Naive thymus-derived CD4-positive, alpha-beta T cell (primary cell): ENCODE results near the gene GPR26. TPM values are rescaled to one million over a fixed set of nuclear protein-coding genes. Genes with fewer than 3 reads are reported as not detected.

Experiments used
- ATAC-seq: fragments of 150-1000 bp; cut with Tn5 transposase; 2 replicates; pipeline ENCODE4 v1.10.0; 2021; ENCODE audit warnings: mild to moderate bottlenecking, moderate library complexity
- CTCF ChIA-PET: fragments of 350-600 bp; sonication (Branson Sonifier 250); formaldehyde crosslinking; loops from one replicate; lab custom pipeline; 2021; ENCODE audit warnings: antibody characterized with exemption; lab: Charles Lee
- POLR2A ChIA-PET: fragments of 350-600 bp; sonication (Branson Sonifier 250); formaldehyde crosslinking; loops from one replicate; lab custom pipeline; 2021; ENCODE audit warnings: antibody characterized with exemption, inconsistent platforms; lab: Charles Lee
- DNase-seq, 9 donors: peaks; one replicate each; pipeline versions ENCODE4 v3.0.0 to v3.0.0-alpha.2; 2020 to 2022; ENCODE audit warnings: mixed read lengths in 1 of 9
- H3K27ac ChIP-seq: one replicate; pipeline ENCODE4 v1.7.0; 2013; ENCODE audit warnings: mild to moderate bottlenecking, low read depth, low read length, moderate library complexity
- H3K27me3 ChIP-seq, 2 donors: one replicate each; pipeline ENCODE4 v1.7.0; 2013; ENCODE audit warnings: low read length in 2 of 2, mild to moderate bottlenecking in 2 of 2, moderate library complexity in 2 of 2; ENCODE audit not compliant: control insufficient read depth in 2 of 2, insufficient read depth in 2 of 2
- H3K36me3 ChIP-seq, 3 experiments: 1 replicate in 2 of 3; 2 replicates in 1 of 3; pipeline ENCODE4 v1.7.0; 2013; ENCODE audit warnings: low read length in 3 of 3, mild to moderate bottlenecking in 3 of 3, moderate library complexity in 1 of 3; ENCODE audit not compliant: insufficient read depth in 3 of 3, control insufficient read depth in 2 of 3
- H3K4me1 ChIP-seq, 2 donors: one replicate each; pipeline ENCODE4 v1.7.0; 2013; ENCODE audit warnings: low read length in 2 of 2, mild to moderate bottlenecking in 2 of 2, moderate library complexity in 1 of 2; ENCODE audit not compliant: control insufficient read depth in 2 of 2, insufficient read depth in 2 of 2
- H3K4me3 ChIP-seq: 2 replicates; pipeline ENCODE4 v1.7.0; 2013; ENCODE audit warnings: mild to moderate bottlenecking, low read length
- H3K9me3 ChIP-seq, 3 experiments: 1 replicate in 2 of 3; 2 replicates in 1 of 3; pipeline ENCODE4 v1.7.0; 2013; ENCODE audit warnings: low read length in 3 of 3; ENCODE audit not compliant: control insufficient read depth in 2 of 3
- H3K27ac Mint-ChIP-seq, 9 donors: one replicate each; pipeline ENCODE4 v1.8.0; 2020 to 2022; ENCODE audit warnings: mixed read lengths in 9 of 9, mild to moderate bottlenecking in 8 of 9, moderate library complexity in 5 of 9, inconsistent platforms in 2 of 9
- H3K27me3 Mint-ChIP-seq, 5 donors: one replicate each; pipeline ENCODE4 v1.8.0; 2021 to 2022; ENCODE audit warnings: mixed read lengths in 5 of 5, mild to moderate bottlenecking in 1 of 5
- H3K36me3 Mint-ChIP-seq, 5 donors: one replicate each; pipeline ENCODE4 v1.8.0; 2020 to 2022; ENCODE audit warnings: mixed read lengths in 5 of 5, mild to moderate bottlenecking in 3 of 5, inconsistent platforms in 1 of 5
- H3K4me1 Mint-ChIP-seq, 7 donors: one replicate each; pipeline ENCODE4 v1.8.0; 2020 to 2022; ENCODE audit warnings: mixed read lengths in 7 of 7, mild to moderate bottlenecking in 3 of 7, inconsistent platforms in 1 of 7
- H3K4me3 Mint-ChIP-seq, 10 donors: one replicate each; pipeline ENCODE4 v1.8.0; 2020 to 2022; ENCODE audit warnings: mild to moderate bottlenecking in 10 of 10, mixed read lengths in 10 of 10, moderate library complexity in 6 of 10, inconsistent platforms in 2 of 10
- H3K9me3 Mint-ChIP-seq, 11 donors: one replicate each; pipeline ENCODE4 v1.8.0; 2020 to 2022; ENCODE audit warnings: mixed read lengths in 11 of 11, mild to moderate bottlenecking in 4 of 11, inconsistent platforms in 1 of 11, moderate library complexity in 1 of 11
- intact Hi-C, 2 donors: fragments of 100-400 bp; cut with micrococcal nuclease; formaldehyde crosslinking; loops; one replicate each; pipeline ENCODE4 v1.15.1; 2023
- polyA plus RNA-seq, 2 donors: library from polyadenylated mRNA; unstranded; fragments of 300-500 nt; fragmentation: Illumina TruSeq; gene quantifications; one replicate each; pipeline ENCODE4 v1.2.3, GENCODE V29; 2021
- total RNA-seq, 6 experiments: library from RNA in 5 of 6; stranded (reverse) in 5 of 6; gene quantifications; 1 replicate in 5 of 6; 2 replicates in 1 of 6; pipeline ENCODE4 v1.2.3 and lab custom pipeline; 2021 to 2026

The GPR26 gene
- total and polyA plus RNA-seq, 7 experiments from 2014 or later, result not detected

- intact Hi-C loops, result no loop called here
- ATAC-seq (no peak), DNase-seq (no peak)
- Histone ChIP-seq H3K27ac (no peak overlapping the region), H3K27me3 (no peaks in the 10 kb centered on the region), H3K36me3 (no peaks in the 10 kb centered on the region), H3K4me1 (no peaks in the 10 kb centered on the region), H3K9me3 (no peaks in the 10 kb centered on the region), H3K4me3 (no peak overlapping the region)
- POLR2A ChIA-PET, result no interaction called here
- H3K9me3 Mint-ChIP-seq, result no peaks in the 10 kb centered on the region
- no peak overlapping the region for H3K4me3 Mint-ChIP-seq
- peaks cover 0 to 20% (median 9%) of the 10 kb centered on the region in 5 donors for H3K27me3 Mint-ChIP-seq
- no peaks in the 10 kb centered on the region for H3K36me3 Mint-ChIP-seq
- CTCF ChIA-PET, result no interaction called here
- H3K4me1 Mint-ChIP-seq, result no peaks in the 10 kb centered on the region
- no peak overlapping the region for H3K27ac Mint-ChIP-seq
These were observed 15.1 kb downstream of the GPR26 start for GRCh38 chr10:123681285-123681684.

- H3K27me3 Mint-ChIP-seq, result peaks cover 0 to 20% (median 15%) of the 10 kb centered on the region in 5 donors
- no peaks in the 10 kb centered on the region for H3K36me3 ChIP-seq
- ChIA-PET POLR2A (no interaction called here), CTCF (no interaction called here)
- no peaks in the 10 kb centered on the region for H3K4me1 Mint-ChIP-seq
- intact Hi-C loops, result no loop called here
- no peaks in the 10 kb centered on the region for H3K36me3 Mint-ChIP-seq
- DNase-seq (no peak), ATAC-seq (no peak)
- H3K27ac ChIP-seq, result no peak overlapping the region
- no peaks in the 10 kb centered on the region for H3K4me1 ChIP-seq
- no peak overlapping the region for H3K27ac Mint-ChIP-seq
- H3K27me3 ChIP-seq, result no peaks in the 10 kb centered on the region
- no peak overlapping the region for H3K4me3 ChIP-seq
- no peaks in the 10 kb centered on the region for H3K9me3 Mint-ChIP-seq
- H3K9me3 ChIP-seq, result no peaks in the 10 kb centered on the region
- H3K4me3 Mint-ChIP-seq, result no peak overlapping the region
These were observed 16.3 kb downstream of the GPR26 start for GRCh38 chr10:123682477-123682876.

- POLR2A ChIA-PET, result no interaction called here
- no peak overlapping the region for H3K27ac ChIP-seq
- Mint-ChIP-seq H3K27ac (no peak overlapping the region), H3K4me1 (no peaks in the 10 kb centered on the region), H3K27me3 (peaks cover 0 to 20% (median 15%) of the 10 kb centered on the region in 5 donors), H3K36me3 (no peaks in the 10 kb centered on the region), H3K4me3 (no peak overlapping the region), H3K9me3 (no peaks in the 10 kb centered on the region)
- H3K27me3 ChIP-seq, result no peaks in the 10 kb centered on the region
- ATAC-seq, result no peak
- H3K9me3 ChIP-seq, result no peaks in the 10 kb centered on the region
- H3K4me3 ChIP-seq, result no peak overlapping the region
- intact Hi-C loops, result no loop called here
- no peaks in the 10 kb centered on the region for H3K36me3 ChIP-seq
- CTCF ChIA-PET, result no interaction called here
- H3K4me1 ChIP-seq, result no peaks in the 10 kb centered on the region
- no peak for DNase-seq
These were observed 17.3 kb downstream of the GPR26 start for GRCh38 chr10:123683459-123683858.

- ChIA-PET POLR2A (no interaction called here), CTCF (no interaction called here)
- Mint-ChIP-seq H3K4me3 (no peak overlapping the region), H3K27ac (no peak overlapping the region), H3K36me3 (no peaks in the 10 kb centered on the region), H3K27me3 (peaks cover 0 to 20% (median 15%) of the 10 kb centered on the region in 5 donors), H3K9me3 (no peaks in the 10 kb centered on the region), H3K4me1 (no peaks in the 10 kb centered on the region)
- Histone ChIP-seq H3K4me3 (no peak overlapping the region), H3K9me3 (no peaks in the 10 kb centered on the region), H3K4me1 (no peaks in the 10 kb centered on the region), H3K27ac (no peak overlapping the region), H3K36me3 (no peaks in the 10 kb centered on the region), H3K27me3 (no peaks in the 10 kb centered on the region)
- DNase-seq (no peak), ATAC-seq (no peak)
- intact Hi-C loops, result no loop called here
These were observed 17.7 kb downstream of the GPR26 start for GRCh38 chr10:123683865-123684264.

- no peak for ATAC-seq
- ChIA-PET POLR2A (no interaction called here), CTCF (no interaction called here)
- peaks cover 0 to 20% (median 16%) of the 10 kb centered on the region in 5 donors for H3K27me3 Mint-ChIP-seq
- intact Hi-C loops, result no loop called here
- H3K4me3 Mint-ChIP-seq, result no peak overlapping the region
- no peaks in the 10 kb centered on the region for H3K4me1 ChIP-seq
- H3K9me3 Mint-ChIP-seq, result no peaks in the 10 kb centered on the region
- H3K36me3 Mint-ChIP-seq, result no peaks in the 10 kb centered on the region
- no peaks in the 10 kb centered on the region for H3K4me1 Mint-ChIP-seq
- H3K4me3 ChIP-seq, result no peak overlapping the region
- no peaks in the 10 kb centered on the region for H3K36me3 ChIP-seq
- no peaks in the 10 kb centered on the region for H3K27me3 ChIP-seq
- no peak for DNase-seq
- no peaks in the 10 kb centered on the region for H3K9me3 ChIP-seq
- H3K27ac Mint-ChIP-seq, result no peak overlapping the region
- H3K27ac ChIP-seq, result no peak overlapping the region
These were observed 19.1 kb downstream of the GPR26 start for GRCh38 chr10:123685260-123685659.

- Mint-ChIP-seq H3K36me3 (no peaks in the 10 kb centered on the region), H3K27ac (no peak overlapping the region), H3K9me3 (no peaks in the 10 kb centered on the region), H3K4me3 (no peak overlapping the region), H3K4me1 (no peaks in the 10 kb centered on the region), H3K27me3 (peaks cover 0 to 18% (median 11%) of the 10 kb centered on the region in 5 donors)
- intact Hi-C loops, result no loop called here
- no peak for ATAC-seq
- Histone ChIP-seq H3K27ac (no peak overlapping the region), H3K9me3 (no peaks in the 10 kb centered on the region), H3K4me3 (no peak overlapping the region), H3K36me3 (no peaks in the 10 kb centered on the region), H3K4me1 (no peaks in the 10 kb centered on the region), H3K27me3 (no peaks in the 10 kb centered on the region)
- ChIA-PET CTCF (no interaction called here), POLR2A (no interaction called here)
- no peak for DNase-seq
These were observed 21.6 kb downstream of the GPR26 start for GRCh38 chr10:123687758-123688157.

- ATAC-seq, result no peak
- Histone ChIP-seq H3K4me1 (no peaks in the 10 kb centered on the region), H3K27me3 (no peaks in the 10 kb centered on the region), H3K4me3 (no peak overlapping the region), H3K9me3 (no peaks in the 10 kb centered on the region), H3K36me3 (no peaks in the 10 kb centered on the region), H3K27ac (no peak overlapping the region)
- ChIA-PET CTCF (no interaction called here), POLR2A (no interaction called here)
- no peaks in the 10 kb centered on the region for H3K36me3 Mint-ChIP-seq
- intact Hi-C loops, result no loop called here
- no peak overlapping the region for H3K4me3 Mint-ChIP-seq
- peaks cover 0 to 33% (median 7%) of the 10 kb centered on the region in 5 donors for H3K27me3 Mint-ChIP-seq
- peaks cover 0 to 6% (median 0%) of the 10 kb centered on the region in 7 donors for H3K4me1 Mint-ChIP-seq
- no peak overlapping the region for H3K27ac Mint-ChIP-seq
- peaks cover 0 to 4% (median 0%) of the 10 kb centered on the region in 11 donors for H3K9me3 Mint-ChIP-seq
- DNase-seq, result no peak
These were observed 23.7 kb downstream of the GPR26 start for GRCh38 chr10:123689880-123690279.
